HEK293 (cell line): Measurements from ENCODE around the gene TMEM135.

Experiments
- CTCF ChIA-PET: fragments of 350-600 bp; formaldehyde crosslinking; extraction: SDS; loops from one replicate; lab custom pipeline; 2021; ENCODE audit warnings: antibody characterized with exemption; lab: Yijun Ruan, JAX
- POLR2A ChIA-PET: fragments of 300-600 bp; formaldehyde crosslinking; extraction: SDS; loops from one replicate; lab custom pipeline; 2020; ENCODE audit warnings: antibody characterized with exemption, inconsistent platforms; lab: Yijun Ruan, JAX
- H3K27ac ChIP-seq: fragments of 200-500 bp; sonication (Bioruptor generic); 2 replicates; pipeline ENCODE4 v1.5.1; 2014; ENCODE audit warnings: low read depth, low read length, control low read depth, inconsistent platforms; ENCODE audit errors: extremely low read depth
- H3K36me3 ChIP-seq, 2 experiments: fragments of 200-500 bp in 1 of 2; sonication (Bioruptor generic) in 1 of 2; 1 replicate in 1 of 2; 2 replicates in 1 of 2; pipeline ENCODE4 v1.5.1; 2014 to 2017; ENCODE audit warnings: inconsistent platforms in 2 of 2, low read length in 2 of 2; ENCODE audit not compliant: control insufficient read depth in 2 of 2, insufficient read depth in 1 of 2
- H3K4me1 ChIP-seq: fragments of 200-500 bp; sonication (Bioruptor generic); 2 replicates; pipeline ENCODE4 v1.5.1; 2014; ENCODE audit warnings: mild to moderate bottlenecking, low read length, inconsistent platforms; ENCODE audit not compliant: control insufficient read depth, insufficient read depth
- H3K4me3 ChIP-seq: 2 replicates; pipeline ENCODE4 v1.5.1; 2011; ENCODE audit warnings: low read depth, mild to moderate bottlenecking, control low read depth, low read length, moderate library complexity
- H3K9me3 ChIP-seq: fragments of 200-500 bp; sonication (Bioruptor generic); 2 replicates; pipeline ENCODE4 v1.5.1; 2014; ENCODE audit warnings: low read depth, low read length, inconsistent platforms; ENCODE audit not compliant: control insufficient read depth, insufficient read depth
- KLF1 ChIP-seq: fragments of 450-650 bp; formaldehyde crosslinking; IDR thresholded peaks from 2 replicates; pipeline ENCODE4 v1.5.1; 2016; ENCODE audit warnings: missing biosample characterization, missing genetic modification characterization
- OVOL3 ChIP-seq: fragments of 450-650 bp; formaldehyde crosslinking; IDR thresholded peaks from 2 replicates; pipeline ENCODE4 v1.5.1; 2016; ENCODE audit warnings: missing biosample characterization, missing genetic modification characterization
- SCRT2 ChIP-seq: fragments of 450-650 bp; formaldehyde crosslinking; IDR thresholded peaks from 2 replicates; pipeline ENCODE4 v1.5.1; 2016; ENCODE audit warnings: missing biosample characterization, missing genetic modification characterization
- SP2 ChIP-seq: fragments of 450-650 bp; formaldehyde crosslinking; IDR thresholded peaks from 2 replicates; pipeline ENCODE4 v1.5.1; 2016; ENCODE audit warnings: missing biosample characterization, missing genetic modification characterization
- TRIM28 ChIP-seq: IDR thresholded peaks from 2 replicates; pipeline ENCODE4 v1.6.1; 2011; ENCODE audit warnings: low read length, control low read depth, borderline replicate concordance
- ZFHX2 ChIP-seq: fragments of 450-650 bp; formaldehyde crosslinking; conservative IDR thresholded peaks from 2 replicates; pipeline ENCODE4 v1.5.1; 2016; ENCODE audit warnings: missing biosample characterization, missing genetic modification characterization
- ZNF114 ChIP-seq: fragments of 450-650 bp; formaldehyde crosslinking; IDR thresholded peaks from 2 replicates; pipeline ENCODE4 v1.5.0; 2017; ENCODE audit warnings: missing biosample characterization, missing genetic modification characterization
- ZNF335 ChIP-seq: fragments of 450-650 bp; formaldehyde crosslinking; conservative IDR thresholded peaks from 2 replicates; pipeline ENCODE4 v1.5.1; 2016; ENCODE audit warnings: missing biosample characterization, missing genetic modification characterization
- ZNF341 ChIP-seq: fragments of 450-650 bp; formaldehyde crosslinking; IDR thresholded peaks from 2 replicates; pipeline ENCODE4; 2016; ENCODE audit warnings: low read depth, missing biosample characterization, missing genetic modification characterization
- ZNF366 ChIP-seq: fragments of 450-650 bp; formaldehyde crosslinking; conservative IDR thresholded peaks from 2 replicates; pipeline ENCODE4 v1.5.1; 2016; ENCODE audit warnings: missing biosample characterization, missing genetic modification characterization
- ZNF391 ChIP-seq: fragments of 450-650 bp; formaldehyde crosslinking; IDR thresholded peaks from 2 replicates; pipeline ENCODE4 v1.5.1; 2016; ENCODE audit warnings: low read depth, missing biosample characterization, missing genetic modification characterization, borderline replicate concordance
- ZNF423 ChIP-seq: fragments of 450-650 bp; formaldehyde crosslinking; IDR thresholded peaks from 2 replicates; pipeline ENCODE4 v1.5.1; 2016; ENCODE audit warnings: missing biosample characterization, missing genetic modification characterization
- ZNF530 ChIP-seq: fragments of 450-650 bp; formaldehyde crosslinking; IDR thresholded peaks from 2 replicates; pipeline ENCODE4 v1.5.1; 2016; ENCODE audit warnings: low read depth, missing biosample characterization, missing genetic modification characterization
- ZNF561 ChIP-seq: fragments of 450-650 bp; IDR thresholded peaks from 2 replicates; pipeline ENCODE4 v1.5.1; 2018; ENCODE audit warnings: missing biosample characterization, missing genetic modification characterization, borderline replicate concordance
- ZNF626 ChIP-seq: fragments of 450-650 bp; sonication (Bioruptor Pico); formaldehyde crosslinking; IDR thresholded peaks from 2 replicates; pipeline ENCODE4 v1.5.1; 2018; ENCODE audit warnings: missing biosample characterization, missing genetic modification characterization, inconsistent platforms
- ZNF629 ChIP-seq: fragments of 450-650 bp; formaldehyde crosslinking; IDR thresholded peaks from 2 replicates; pipeline ENCODE4 v1.5.1; 2017; ENCODE audit warnings: missing biosample characterization, missing genetic modification characterization
- TF ChIP-seq, protein P1 (sequence below): fragments of 450-650 bp; formaldehyde crosslinking; IDR thresholded peaks from 2 replicates; pipeline ENCODE4 v1.5.1; 2017; ENCODE audit warnings: missing biosample characterization, missing genetic modification characterization
- TF ChIP-seq, protein P2 (sequence below): fragments of 450-650 bp; formaldehyde crosslinking; IDR thresholded peaks from 2 replicates; pipeline ENCODE4 v1.5.1; 2017; ENCODE audit warnings: missing biosample characterization, missing genetic modification characterization
- TF ChIP-seq, protein P3 (sequence below): fragments of 450-650 bp; formaldehyde crosslinking; IDR thresholded peaks from 2 replicates; pipeline ENCODE4 v1.5.1; 2016; ENCODE audit warnings: missing biosample characterization, missing genetic modification characterization
- TF ChIP-seq, protein P4 (sequence below): fragments of 450-650 bp; formaldehyde crosslinking; IDR thresholded peaks from 2 replicates; pipeline ENCODE4 v1.5.1; 2016; ENCODE audit warnings: missing biosample characterization, missing genetic modification characterization, borderline replicate concordance

Gene TMEM135

DNA sequence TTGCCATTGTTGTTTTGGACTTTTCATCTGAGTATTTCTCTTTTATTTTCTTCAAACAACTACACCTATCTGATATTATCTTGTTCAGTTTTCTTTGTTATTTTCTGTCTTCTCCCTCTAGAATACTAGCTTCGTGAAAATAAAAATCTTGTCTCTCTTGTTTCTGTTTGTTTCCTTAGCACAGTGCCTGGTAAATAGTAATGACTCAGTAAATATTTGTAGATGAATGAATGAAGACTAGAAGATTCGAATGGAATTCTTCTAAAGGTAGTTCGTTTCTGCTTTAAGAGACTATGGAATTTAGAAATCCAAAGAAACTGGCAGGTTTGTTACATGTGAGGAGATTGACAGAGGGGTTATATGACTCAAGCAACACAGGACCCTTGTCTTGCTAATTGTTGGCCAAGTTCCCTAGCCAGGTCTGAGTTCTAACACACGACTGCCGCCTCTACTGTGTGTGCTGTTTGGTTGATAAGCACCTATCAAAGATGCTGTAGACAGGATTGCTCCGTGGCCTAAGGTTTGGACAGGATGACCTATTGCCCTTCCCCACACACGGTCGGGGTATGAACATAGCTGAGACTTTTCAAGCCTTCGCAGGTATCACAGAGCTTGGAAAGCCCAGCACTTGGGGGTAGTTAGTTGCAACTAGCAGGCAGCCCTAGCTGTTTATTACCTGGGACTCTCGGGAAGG lies 831 bp upstream of the TMEM135 start (continued):
- TF ChIP-seq, protein P1, sequence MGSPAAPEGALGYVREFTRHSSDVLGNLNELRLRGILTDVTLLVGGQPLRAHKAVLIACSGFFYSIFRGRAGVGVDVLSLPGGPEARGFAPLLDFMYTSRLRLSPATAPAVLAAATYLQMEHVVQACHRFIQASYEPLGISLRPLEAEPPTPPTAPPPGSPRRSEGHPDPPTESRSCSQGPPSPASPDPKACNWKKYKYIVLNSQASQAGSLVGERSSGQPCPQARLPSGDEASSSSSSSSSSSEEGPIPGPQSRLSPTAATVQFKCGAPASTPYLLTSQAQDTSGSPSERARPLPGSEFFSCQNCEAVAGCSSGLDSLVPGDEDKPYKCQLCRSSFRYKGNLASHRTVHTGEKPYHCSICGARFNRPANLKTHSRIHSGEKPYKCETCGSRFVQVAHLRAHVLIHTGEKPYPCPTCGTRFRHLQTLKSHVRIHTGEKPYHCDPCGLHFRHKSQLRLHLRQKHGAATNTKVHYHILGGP, result no peak
- TF ChIP-seq ZNF341 (tag by site-specific recombination) (no peak), ZNF366 (tag by site-specific recombination) (no peak), ZNF530 (tag by site-specific recombination) (no peak), ZNF423 (tag by site-specific recombination) (no peak), SCRT2 (tag by site-specific recombination) (no peak), ZNF391 (tag by site-specific recombination) (no peak), ZNF626 (tag by site-specific recombination) (no peak)
- TF ChIP-seq, protein P2, sequence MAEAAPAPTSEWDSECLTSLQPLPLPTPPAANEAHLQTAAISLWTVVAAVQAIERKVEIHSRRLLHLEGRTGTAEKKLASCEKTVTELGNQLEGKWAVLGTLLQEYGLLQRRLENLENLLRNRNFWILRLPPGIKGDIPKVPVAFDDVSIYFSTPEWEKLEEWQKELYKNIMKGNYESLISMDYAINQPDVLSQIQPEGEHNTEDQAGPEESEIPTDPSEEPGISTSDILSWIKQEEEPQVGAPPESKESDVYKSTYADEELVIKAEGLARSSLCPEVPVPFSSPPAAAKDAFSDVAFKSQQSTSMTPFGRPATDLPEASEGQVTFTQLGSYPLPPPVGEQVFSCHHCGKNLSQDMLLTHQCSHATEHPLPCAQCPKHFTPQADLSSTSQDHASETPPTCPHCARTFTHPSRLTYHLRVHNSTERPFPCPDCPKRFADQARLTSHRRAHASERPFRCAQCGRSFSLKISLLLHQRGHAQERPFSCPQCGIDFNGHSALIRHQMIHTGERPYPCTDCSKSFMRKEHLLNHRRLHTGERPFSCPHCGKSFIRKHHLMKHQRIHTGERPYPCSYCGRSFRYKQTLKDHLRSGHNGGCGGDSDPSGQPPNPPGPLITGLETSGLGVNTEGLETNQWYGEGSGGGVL, result no peak

DNA sequence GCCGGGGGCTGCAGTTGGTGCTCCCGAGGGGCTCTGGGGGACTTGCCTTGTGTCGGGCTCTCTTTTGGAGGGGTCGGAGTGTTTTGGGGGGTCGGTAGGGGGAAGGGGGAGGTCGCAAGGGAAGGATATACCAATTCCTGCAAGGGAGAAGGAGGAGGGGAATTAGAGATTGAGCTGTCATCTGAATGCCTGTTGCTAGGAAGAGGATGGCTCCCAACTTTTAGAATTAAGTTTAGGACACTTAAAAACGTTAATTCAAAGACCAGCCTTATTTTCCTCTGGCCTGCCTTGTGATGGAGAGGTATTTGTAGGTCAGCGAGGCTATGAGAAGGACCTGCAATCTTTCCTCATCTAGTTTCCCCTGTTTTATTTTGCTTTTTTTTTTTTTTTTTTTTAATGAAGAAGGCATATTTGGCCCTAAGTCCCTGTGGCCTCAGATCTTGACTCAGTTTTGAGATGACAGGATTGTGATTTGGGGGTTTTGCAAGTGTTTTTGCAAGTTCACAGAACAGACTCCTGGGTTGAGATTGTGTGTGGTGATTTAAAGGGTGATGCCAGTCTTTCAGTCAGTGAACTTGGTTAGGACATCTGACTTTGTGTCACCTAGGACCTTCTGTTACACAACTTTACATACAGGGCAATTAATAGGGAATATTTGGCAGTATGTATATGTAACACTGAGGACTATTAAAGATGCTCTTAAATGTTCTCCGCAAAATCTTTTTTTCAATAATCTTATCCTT lies 672 bp downstream of the TMEM135 start:
- ChIA-PET CTCF (interaction anchor here (0.6 to 1.3 kb wide), 4 partner anchors 37 to 133 kb away, joined by 3 to 4 read pairs (median 3); no protein-coding TSS in a partner anchor), POLR2A (interaction anchor here (0.5 to 2.6 kb wide), 6 partner anchors 12 to 135 kb away, joined by 3 to 15 read pairs (median 4); partner anchors contain the start of gene FZD4)
- H3K4me1 ChIP-seq, result no peaks in the 10 kb centered on the region
- H3K4me3 ChIP-seq, result peak overlapping the region; percentile 94
- peak overlapping the region; percentile 73 for H3K27ac ChIP-seq
- TF ChIP-seq KLF1 (tag by site-specific recombination) (no peak), ZNF335 (tag by site-specific recombination) (peak; percentile 80)
- TF ChIP-seq, protein P3, sequence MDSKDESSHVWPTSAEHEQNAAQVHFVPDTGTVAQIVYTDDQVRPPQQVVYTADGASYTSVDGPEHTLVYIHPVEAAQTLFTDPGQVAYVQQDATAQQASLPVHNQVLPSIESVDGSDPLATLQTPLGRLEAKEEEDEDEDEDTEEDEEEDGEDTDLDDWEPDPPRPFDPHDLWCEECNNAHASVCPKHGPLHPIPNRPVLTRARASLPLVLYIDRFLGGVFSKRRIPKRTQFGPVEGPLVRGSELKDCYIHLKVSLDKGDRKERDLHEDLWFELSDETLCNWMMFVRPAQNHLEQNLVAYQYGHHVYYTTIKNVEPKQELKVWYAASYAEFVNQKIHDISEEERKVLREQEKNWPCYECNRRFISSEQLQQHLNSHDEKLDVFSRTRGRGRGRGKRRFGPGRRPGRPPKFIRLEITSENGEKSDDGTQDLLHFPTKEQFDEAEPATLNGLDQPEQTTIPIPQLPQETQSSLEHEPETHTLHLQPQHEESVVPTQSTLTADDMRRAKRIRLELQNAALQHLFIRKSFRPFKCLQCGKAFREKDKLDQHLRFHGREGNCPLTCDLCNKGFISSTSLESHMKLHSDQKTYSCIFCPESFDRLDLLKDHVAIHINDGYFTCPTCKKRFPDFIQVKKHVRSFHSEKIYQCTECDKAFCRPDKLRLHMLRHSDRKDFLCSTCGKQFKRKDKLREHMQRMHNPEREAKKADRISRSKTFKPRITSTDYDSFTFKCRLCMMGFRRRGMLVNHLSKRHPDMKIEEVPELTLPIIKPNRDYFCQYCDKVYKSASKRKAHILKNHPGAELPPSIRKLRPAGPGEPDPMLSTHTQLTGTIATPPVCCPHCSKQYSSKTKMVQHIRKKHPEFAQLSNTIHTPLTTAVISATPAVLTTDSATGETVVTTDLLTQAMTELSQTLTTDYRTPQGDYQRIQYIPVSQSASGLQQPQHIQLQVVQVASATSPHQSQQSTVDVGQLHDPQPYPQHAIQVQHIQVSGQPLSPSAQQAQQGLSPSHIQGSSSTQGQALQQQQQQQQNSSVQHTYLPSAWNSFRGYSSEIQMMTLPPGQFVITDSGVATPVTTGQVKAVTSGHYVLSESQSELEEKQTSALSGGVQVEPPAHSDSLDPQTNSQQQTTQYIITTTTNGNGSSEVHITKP, result peak; percentile 67
- H3K36me3 ChIP-seq, result peaks cover 3 to 4% of the 10 kb centered on the region in 2 experiments; a peak in 2 of 3 replicates
- H3K9me3 ChIP-seq, result no peaks in the 10 kb centered on the region

DNA sequence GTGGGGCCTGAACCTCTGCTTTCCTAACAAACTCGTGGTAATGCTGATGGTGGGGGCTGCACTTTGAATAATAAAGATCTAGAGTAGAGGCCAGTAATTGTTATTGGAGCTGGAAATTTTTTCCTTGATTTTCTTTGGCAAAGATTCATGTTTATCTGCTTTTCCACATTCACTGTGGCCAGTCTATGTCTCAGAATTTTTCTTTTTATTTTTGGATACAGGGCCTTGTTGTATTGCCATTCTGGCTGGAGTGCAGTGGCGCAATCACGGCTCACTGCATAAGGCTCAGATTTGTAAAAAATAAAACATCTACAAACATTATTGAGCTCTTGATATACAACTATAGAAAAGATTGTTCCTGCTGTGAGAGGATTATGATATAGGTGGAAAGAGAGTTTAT lies 1.6 kb downstream of the TMEM135 start:
- no peak overlapping the region for H3K27ac ChIP-seq
- ChIA-PET CTCF (no interaction called here), POLR2A (no interaction called here)
- H3K36me3 ChIP-seq, result peaks cover 4 to 8% of the 10 kb centered on the region in 2 experiments; a peak in 2 of 3 replicates
- no peaks in the 10 kb centered on the region for H3K9me3 ChIP-seq
- H3K4me1 ChIP-seq, result no peaks in the 10 kb centered on the region
- no peak overlapping the region for H3K4me3 ChIP-seq
- TF ChIP-seq TRIM28, result no peak
- TF ChIP-seq ZFHX2 (tag by site-specific recombination), result no peak
- no peak for TF ChIP-seq SP2 (tag by site-specific recombination)
- no peak for TF ChIP-seq OVOL3 (tag by site-specific recombination)
- TF ChIP-seq ZNF629 (tag by site-specific recombination), result no peak
- no peak for TF ChIP-seq ZNF561 (tag by site-specific recombination)
- TF ChIP-seq, protein P4, sequence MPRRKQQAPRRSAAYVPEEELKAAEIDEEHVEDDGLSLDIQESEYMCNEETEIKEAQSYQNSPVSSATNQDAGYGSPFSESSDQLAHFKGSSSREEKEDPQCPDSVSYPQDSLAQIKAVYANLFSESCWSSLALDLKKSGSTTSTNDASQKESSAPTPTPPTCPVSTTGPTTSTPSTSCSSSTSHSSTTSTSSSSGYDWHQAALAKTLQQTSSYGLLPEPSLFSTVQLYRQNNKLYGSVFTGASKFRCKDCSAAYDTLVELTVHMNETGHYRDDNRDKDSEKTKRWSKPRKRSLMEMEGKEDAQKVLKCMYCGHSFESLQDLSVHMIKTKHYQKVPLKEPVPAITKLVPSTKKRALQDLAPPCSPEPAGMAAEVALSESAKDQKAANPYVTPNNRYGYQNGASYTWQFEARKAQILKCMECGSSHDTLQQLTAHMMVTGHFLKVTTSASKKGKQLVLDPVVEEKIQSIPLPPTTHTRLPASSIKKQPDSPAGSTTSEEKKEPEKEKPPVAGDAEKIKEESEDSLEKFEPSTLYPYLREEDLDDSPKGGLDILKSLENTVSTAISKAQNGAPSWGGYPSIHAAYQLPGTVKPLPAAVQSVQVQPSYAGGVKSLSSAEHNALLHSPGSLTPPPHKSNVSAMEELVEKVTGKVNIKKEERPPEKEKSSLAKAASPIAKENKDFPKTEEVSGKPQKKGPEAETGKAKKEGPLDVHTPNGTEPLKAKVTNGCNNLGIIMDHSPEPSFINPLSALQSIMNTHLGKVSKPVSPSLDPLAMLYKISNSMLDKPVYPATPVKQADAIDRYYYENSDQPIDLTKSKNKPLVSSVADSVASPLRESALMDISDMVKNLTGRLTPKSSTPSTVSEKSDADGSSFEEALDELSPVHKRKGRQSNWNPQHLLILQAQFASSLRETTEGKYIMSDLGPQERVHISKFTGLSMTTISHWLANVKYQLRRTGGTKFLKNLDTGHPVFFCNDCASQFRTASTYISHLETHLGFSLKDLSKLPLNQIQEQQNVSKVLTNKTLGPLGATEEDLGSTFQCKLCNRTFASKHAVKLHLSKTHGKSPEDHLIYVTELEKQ (tag by site-specific recombination), result no peak
- no peak for TF ChIP-seq ZNF114 (tag by site-specific recombination)
